HG03280 (cell line): ENCODE measurements around the gene S100A10.

Experiments
- ATAC-seq: cut with Tn5 transposase; IDR thresholded peaks from one replicate; pipeline ENCODE4 v1.9.1; 2021; ENCODE audit warnings: mild to moderate bottlenecking, moderate library complexity; ENCODE audit not compliant: unreplicated experiment

The S100A10 gene

DNA sequence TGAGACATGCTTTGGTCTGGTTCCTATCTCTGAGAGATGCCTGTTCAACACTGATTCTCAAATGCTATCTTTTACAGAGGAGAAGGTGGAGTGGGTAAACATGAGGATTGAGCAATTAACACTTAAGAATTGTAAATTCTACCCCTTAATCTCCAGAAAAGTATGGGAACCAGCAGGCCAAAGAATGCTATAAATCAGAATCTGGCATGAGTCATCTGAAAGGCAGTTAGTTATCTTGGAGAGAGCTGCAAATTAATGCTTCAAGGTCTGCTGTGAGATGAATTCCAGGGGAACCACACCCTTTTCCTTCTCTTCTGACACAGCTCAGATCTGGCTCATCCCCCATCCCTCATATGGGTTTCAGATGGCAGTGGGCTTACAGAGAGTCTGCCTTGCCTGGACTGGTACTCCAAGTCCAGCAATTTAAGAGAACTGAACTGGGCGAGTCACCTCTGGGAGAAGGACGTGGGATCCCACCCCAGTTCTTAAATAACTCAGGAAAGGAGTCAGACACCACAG is 5.2 kb downstream of the S100A10 start:
- no peak for ATAC-seq

DNA sequence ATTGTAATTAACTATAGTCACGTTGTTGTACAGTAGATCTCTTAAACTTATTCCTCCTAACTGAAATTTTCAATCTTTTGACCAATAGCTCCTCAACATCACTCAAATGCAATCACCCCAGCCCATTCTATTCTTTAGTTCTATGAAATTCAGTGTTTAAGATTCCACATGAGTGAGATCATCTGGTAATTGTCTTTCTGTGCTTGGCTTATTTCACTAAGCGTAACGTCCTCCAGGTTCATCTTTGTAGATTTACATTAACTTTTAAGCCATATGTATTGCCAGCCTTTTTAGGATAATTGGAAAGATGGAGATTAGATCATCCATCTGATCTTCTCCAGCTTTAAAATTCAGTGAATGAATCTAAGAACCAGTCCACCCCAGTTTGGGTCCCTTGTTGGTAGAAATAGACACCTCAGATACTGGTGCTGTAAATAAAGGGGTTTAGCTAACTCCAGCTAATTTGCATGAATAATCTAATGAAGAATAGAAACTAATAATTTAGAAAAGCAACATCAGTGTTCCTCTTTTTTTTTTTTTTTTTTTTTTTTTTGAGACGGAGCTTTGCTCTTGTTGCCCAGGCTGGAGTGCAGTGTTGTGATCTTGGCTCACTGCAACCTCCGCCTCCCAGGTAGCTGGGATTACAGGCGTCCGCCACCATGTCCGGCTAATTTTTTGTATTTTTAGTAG is 7.0 kb downstream of the S100A10 start:
- ATAC-seq: no peak

DNA sequence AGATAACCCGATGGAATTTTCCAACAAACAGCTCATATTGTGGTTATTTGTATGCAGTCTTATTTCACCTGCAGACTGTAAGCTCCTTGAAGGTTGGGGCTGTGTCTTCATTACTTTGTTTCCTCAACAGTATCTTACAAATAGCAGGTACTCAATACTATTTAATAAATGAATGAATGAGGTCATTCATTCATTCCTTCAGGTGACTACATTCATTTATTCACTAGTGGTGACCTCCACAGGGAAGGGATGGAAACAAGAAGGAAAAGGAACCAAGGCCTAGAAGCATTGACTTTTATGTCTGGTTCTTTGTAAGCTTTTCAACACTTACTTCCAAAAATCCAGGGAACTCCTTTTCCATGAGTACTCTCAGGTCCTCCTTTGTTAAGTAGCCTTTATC is 7.9 kb downstream of the S100A10 start:
- no peak for ATAC-seq

DNA sequence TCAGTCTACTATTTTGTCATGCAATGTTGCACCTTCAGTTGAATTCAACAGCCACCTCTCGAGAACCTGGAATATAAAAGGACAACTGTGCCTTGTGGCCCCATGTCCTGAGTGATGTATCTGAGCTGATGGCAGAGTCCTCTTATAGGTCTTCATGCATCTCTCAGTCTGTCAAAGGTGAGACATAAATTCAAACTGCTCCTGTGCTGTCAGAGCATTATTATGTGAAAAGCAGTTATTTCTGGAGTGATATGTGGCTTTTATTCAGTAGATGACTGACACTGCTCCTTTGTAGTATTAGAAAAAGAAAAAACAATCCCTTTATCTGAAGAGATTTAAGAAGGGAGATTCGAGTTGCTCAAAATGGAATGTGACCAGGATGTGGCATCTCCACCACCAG is 8.4 kb downstream of the S100A10 start:
- no peak for ATAC-seq

DNA sequence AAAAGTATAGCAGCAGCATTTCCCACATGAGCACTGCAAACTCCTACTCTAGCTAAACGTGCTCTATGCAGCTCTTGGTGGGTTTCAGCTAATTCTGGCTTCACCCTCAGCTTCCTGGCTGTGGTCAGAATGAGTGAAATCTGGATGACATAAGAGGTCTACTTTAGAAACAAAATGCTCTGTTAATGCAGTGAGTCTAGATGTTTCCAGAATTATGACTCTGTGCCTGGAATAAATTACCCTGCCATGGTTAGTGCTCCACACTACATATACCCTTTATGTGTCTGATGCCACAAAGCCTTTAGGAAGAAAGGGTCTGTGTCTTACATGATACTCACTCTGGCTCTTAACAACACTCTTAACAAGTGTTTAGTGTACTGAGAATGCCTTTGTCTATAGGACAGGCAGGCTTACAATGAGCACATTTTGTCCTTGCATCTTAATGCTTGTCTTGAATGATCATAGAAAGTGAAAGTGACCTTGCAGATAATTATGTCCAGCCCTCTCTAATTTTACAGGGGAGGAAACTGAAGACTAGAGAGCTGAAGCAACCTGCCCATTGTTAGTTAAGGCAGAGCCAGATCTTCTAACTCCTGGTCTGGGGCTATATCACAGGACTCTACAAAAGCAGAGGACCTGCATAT is 9.2 kb downstream of the S100A10 start:
- ATAC-seq: no peak

DNA sequence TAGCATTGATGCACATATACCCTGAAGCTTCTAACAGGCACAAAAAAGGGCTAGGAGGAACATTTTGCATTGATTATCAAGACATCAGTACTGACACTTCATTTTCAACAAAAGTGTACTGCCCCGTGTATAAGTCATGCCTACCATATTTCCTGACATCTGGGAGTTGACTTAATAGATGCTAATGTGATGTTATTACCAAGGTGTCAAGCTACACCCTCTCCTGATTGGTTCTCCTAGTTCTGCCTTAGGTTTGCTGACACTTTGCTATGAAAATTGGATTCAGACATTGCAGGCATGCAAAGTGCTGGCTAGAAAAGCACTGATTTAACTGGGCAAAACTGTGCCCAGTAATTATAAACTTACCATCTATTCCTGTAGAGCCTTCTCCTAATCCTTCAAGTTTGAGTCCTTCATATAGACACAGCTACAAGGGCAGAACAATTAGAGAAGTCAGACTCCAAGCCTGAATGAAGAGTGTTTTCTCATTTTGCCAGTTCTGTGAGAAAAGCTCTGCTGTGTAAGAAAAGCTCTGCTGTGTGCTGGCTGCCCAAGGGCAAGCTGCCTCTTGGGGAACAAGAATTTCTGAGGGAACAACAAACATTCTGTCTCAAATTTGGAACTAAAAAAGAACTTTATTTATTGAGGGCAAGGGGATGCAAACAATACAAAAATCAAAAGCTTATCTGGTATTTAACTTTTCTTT is 11.2 kb downstream of the S100A10 start:
- ATAC-seq: no peak

DNA sequence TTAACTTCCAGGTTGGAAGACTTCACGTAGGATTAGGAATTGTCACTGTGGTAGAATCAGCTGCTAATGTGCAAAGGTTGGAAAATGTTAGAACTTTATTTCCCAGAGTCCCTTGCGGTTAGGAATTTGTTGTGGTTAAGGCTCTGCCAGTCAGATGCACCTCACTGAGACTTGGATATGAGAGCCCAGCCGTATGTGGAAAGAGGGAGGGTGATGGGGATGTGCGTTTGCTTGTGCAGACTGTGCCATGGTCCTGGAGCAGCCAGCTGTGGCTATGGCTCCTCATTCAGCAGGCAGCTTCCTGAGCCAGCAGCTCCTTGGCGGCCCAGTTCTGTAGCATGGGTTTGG is 12.5 kb downstream of the S100A10 start:
- no peak for ATAC-seq

DNA sequence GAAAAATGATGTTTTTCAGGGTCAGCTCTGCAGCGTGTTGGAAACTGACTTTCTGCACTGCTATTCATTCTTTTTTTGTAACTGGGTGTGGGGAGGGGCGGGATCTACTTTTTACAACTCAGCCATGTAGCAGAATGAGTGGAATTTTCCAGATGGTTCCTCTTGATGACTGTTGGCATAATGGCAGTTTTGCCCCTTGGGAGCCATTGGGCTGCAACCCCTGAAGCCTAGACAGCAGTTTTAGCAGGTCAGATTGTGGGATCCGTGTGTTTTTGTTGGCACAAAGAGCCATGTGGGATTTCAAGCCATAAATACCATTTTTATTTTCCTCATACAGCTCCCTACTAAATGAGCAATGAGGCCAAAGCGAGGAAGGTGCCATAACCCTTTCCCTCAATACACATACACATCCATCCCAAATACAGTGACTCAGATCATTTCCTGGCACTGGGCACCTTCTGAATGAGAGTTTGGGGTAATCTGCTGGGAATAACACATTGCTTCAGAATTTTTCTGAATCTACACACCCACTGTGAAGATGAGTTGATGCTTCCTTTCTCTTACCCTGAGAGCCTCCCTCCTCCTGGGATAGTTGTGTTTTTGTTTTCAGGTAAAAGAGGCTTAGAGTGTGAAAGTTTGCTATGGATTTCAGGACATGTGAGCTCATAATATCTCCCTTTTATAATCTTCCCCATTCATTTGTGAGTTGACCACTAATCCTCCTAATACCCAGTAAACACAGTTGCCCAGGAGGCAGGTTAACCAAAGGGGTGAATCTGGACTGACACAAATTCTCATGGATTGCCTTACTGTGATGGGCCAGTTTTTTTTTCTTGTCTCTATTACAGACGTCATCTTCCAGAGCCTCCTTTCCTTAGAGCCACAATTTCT is 13.1 kb downstream of the S100A10 start:
- ATAC-seq: no peak

DNA sequence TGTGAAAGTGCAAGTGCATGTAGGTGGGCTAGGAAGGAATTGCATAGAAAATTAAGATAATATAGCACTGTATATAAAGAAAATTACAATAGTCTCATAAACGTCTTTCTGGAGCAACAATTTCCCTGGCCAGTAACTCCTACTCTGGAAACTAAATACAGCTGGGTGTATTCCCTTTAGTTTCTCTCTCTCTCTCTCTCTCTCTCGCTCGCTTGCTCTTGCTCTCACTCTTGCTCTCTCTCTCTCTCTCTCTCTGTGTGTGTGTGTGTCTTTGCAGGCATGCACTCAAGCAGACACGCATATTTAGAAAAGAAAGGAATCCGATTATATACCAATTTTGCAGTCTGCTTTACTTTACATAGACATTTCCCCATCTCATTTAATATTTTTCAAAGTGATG is 14.7 kb downstream of the S100A10 start:
- ATAC-seq: no peak

DNA sequence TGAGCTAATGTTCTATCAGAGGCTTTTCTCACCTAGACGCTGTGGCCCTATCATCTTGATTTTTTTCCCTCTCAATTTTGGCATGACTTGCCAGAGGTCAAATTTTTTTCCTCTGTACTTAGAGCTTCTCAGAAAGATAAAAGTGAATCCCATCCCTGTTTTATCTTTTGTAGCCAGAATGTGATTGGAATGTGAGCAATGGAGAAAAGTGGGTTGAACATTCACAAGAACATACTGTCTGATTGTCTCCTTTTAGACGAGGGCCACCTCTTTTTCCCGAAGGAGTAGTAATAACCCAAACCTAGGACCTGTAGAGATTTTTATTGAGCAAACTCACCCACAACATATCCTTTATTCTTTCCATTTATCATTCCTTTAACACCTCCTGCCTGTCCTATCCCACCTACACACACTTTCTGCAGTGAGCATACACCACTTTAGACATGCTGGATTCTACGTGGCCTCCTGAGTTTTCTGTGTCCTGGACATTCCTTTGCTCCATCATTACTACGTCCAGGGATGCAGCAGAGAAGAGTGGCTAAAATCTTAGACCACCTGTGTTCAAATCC is 15.9 kb downstream of the S100A10 start:
- no peak for ATAC-seq

DNA sequence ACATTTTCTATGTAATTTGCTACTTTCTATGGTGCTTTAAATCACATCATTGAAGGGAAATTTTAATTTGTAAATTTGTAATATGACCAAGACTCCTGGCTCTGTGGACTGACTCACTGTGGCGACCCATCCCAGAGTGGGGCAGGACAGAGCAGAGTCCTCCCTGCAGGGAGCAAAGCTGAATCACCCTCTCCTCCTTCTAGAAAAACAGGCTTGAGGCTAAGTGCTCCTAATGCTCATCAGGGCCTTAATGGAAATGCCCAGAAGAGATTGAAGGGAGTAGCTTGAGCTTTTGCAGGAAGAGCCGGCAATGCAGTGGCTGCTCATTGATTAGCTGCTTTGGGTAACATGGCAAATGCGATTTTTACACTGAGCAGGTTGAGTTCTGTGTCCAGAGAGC is 16.8 kb downstream of the S100A10 start:
- ATAC-seq: no peak

DNA sequence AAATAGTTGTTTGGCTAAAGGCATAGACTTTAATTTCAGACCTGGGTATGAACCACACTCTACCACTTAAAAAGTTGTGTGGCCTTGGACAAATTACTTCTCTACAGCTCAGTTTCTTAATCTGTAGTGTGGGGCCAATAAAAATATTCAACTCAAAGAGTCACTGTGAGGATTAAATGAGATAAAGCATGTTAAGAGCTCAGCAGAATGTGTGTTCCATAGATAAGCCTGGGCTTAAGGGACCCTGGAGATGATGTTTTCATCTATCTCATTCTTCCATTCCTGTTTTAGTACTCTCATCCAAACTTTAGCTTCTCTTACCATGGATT is 17.7 kb downstream of the S100A10 start:
- ATAC-seq: no peak

DNA sequence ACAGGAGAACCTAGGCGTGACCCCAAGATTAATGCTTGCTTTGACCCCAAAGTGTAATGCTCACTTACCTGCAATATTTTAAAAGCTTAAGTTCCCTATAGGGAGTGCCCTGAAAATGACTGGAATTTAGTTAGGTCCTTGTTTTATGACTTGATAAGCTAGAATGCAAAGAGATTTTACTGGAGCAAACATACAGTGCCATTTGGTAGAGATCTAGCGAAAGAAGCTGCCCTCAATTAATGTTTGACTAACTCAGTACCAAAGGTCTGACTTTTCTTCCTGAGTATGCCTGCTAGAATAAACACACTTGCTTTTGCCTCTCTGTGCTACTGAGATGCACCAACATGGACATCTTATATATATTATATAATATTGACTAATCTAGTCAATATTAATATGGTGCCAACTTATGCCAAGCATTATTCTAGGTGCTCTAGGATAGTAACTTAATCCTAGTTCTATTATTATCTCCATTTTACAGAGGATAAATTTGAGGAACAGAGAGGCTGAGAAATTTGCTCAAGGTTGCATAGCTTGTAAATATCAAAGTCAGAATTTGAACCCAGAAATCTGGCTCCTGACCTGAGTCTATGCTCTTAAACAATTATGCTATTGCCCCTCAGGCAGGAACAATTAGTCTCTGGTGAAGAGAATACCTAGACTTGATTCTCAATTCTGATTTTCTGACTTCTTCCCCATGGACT is 18.2 kb downstream of the S100A10 start:
- ATAC-seq: no peak

DNA sequence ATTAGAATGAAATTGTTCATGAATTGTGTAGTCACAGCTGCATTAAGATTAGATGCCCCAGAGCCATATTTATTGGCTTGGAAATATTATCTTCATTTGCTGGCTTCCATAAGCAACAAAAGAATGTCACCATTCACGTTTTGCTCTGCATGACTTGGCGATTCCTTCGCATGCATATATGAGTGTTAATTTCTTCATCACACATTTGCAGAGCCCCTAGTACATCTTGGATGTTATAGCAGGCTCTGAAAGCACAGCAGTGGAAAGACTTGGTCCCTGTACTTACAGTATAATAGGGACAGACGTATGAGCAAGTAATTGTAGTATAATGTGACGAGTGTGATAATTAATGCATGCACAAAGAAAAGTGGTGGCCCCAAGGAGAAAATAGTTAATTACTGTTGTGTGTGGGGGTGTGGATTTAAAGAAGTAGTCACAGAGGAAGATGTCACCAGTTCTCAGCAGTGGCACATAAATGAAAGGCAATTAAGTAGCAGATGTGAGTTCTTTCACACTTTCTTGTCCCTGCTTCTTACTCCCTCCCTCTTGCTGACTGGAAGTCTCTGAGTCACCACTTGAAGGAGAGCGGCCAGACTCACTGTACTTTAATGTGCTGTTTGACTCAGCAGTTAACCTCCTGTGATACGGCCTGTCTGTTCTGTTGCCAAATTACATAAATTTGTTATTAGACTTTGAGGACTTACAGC is 21.0 kb downstream of the S100A10 start:
- ATAC-seq: no peak

DNA sequence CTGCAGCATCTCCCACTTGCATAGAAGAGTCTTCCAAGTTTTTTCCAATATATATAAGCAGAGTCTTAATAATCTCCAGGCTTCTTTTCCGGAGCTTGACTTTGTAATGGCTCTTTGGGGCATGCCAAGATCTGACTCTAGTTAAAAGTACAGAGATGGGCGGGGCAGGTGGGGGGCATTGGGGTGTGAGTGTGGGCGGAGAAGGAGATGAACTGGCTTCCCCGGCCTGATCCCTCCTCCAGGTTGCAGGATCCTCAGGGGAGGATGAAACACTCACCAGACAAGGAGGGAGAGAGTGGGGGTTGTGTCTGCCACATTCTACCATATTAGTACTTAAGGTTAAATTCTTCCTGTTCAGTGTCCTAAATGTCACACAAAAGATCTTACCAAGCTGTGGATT is 23.0 kb downstream of the S100A10 start:
- no peak for ATAC-seq

DNA sequence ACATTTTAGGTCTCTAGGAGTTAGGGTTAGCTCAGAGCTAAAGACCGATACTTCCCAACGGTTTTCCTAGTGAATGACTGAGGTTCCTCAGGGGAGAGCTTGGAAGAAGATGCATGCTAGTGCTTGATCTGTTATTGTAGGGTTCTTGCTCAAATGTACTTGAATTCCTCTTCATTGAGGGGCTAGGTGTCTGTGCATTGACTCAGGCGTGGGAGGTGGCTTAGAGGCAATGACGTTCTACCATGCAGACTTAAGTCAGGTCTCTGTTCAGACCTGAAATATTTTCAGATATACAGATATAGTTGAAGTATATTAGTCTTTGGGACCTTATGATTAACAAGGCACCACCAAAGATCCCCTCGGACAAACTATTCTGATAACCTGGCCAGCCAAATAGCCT is 23.5 kb downstream of the S100A10 start:
- ATAC-seq: no peak

DNA sequence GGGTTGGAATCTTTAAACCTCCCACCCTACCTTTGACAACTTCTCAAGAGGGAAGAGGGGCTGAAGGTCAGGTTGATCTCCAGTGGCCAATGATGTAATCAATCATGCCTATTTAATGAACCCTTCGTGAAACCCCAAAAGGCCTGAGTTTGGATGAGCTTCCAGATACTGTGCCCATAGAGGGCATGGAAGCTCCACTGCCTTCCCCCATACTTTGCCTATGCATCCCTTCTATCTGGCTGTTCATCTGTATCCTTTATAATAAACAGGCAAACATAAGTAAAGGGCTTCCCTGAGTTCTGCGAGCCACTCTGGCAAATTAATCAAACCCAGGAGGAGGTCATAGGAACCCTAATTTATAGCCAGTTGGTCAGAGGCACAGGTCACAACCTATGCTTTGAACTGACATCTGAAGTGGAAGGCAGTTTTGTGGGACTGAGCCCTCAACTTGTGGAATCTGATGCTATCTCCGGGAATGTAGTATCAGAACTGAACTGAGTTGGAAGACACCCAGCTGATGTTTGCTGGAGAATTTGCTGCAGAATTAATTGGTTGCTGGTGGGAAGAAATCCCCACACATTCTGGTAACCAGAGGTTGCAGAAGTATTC is 24.8 kb downstream of the S100A10 start:
- ATAC-seq: no peak

DNA sequence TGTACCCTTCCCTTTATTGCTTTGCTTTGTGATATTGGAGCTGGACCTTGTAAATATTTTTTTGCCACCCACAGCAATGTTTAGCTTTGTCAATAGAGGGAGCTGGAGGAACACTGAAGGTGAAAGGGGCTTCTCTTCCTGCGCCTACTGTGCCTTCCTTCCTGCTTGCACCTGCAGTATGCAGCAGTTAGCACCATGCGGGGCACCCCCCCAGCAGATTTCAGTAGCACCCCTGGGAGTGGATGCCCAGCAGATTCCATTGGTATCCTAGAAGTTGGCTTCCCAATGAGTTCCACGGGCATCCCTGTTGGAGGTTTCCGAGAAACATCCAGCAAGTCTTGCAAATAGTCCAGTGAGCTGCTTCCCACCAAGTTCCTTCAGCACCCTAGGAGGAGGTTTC is 25.6 kb downstream of the S100A10 start:
- no peak for ATAC-seq

DNA sequence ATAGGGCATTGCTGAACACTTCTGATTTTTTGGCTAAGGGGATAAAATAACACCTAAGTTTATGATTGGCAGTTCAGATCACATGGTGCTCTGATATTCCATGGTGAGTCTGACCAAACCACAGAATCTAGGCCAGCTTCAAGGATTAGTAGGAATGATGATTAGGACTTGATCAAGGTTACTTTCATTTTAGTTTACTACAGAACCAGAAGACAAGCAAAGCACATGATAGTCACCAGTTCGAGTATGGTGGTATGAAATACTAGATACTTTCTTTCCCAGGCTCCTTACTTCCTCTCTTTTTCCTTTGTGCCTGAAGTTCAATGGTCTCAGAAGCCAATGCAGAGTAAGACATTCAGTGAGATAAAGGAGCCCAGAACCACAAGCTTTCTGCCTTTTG is 26.6 kb downstream of the S100A10 start:
- no peak for ATAC-seq
